Coronary artery (tissue), 2 donors: ENCODE measurements around the gene CALN1.

Source experiments
- DNase-seq: peaks from one replicate; pipeline ENCODE4 v3.0.0-alpha.2; 2017; ENCODE audit warnings: low spot score
- H3K27ac ChIP-seq, 2 donors: fragments of 200-600 bp; sonication (generic); one replicate each; pipeline ENCODE4 v1.5.1; 2016 to 2019
- H3K4me3 ChIP-seq: fragments of 200-600 bp; sonication (generic); 2 replicates; pipeline ENCODE4 v1.5.1; 2016; ENCODE audit warnings: mild to moderate bottlenecking, moderate library complexity
- CTCF ChIP-seq: fragments of 200-600 bp; sonication (generic); IDR thresholded peaks from one replicate; pipeline ENCODE4 v1.5.1; 2019; ENCODE audit warnings: antibody characterized with exemption

The CALN1 gene

GRCh38 chr7:72048420-72048819 is 363.7 kb downstream of the CALN1 start:
- DNase-seq = no peak
- Histone ChIP-seq H3K27ac (no peak overlapping the region), H3K4me3 (no peak overlapping the region)
- no peak for TF ChIP-seq CTCF

- no peak for DNase-seq
- TF ChIP-seq CTCF = no peak
- H3K4me3 ChIP-seq = no peak overlapping the region
- H3K27ac ChIP-seq = no peak overlapping the region
Observed at GRCh38 chr7:72042855-72043254, 369.3 kb downstream of the CALN1 start.

GRCh38 chr7:72040641-72041040 is 371.5 kb downstream of the CALN1 start:
- no peak for DNase-seq
- TF ChIP-seq CTCF = no peak
- Histone ChIP-seq H3K27ac (no peak overlapping the region), H3K4me3 (no peak overlapping the region)

- DNase-seq = no peak
- Histone ChIP-seq H3K27ac (no peak overlapping the region), H3K4me3 (no peak overlapping the region)
- TF ChIP-seq CTCF = no peak
Observed at GRCh38 chr7:72039460-72039859, 372.7 kb downstream of the CALN1 start.

GRCh38 chr7:72038022-72038732 is 374.0 kb downstream of the CALN1 start:
- TF ChIP-seq CTCF = no peak
- DNase-seq = no peak
- no peak overlapping the region for H3K4me3 ChIP-seq
- H3K27ac ChIP-seq = no peak overlapping the region

- no peak for DNase-seq
- no peak for TF ChIP-seq CTCF
- H3K27ac ChIP-seq = no peak overlapping the region
Observed at GRCh38 chr7:72037516-72037915, 374.6 kb downstream of the CALN1 start.

GRCh38 chr7:72035266-72035665 is 376.9 kb downstream of the CALN1 start:
- DNase-seq = no peak
- Histone ChIP-seq H3K4me3 (no peak overlapping the region), H3K27ac (no peak overlapping the region)
- TF ChIP-seq CTCF = no peak

More at GRCh38 chr7:72037516-72037915, 374.6 kb downstream of the CALN1 start:
- no peak overlapping the region for H3K4me3 ChIP-seq
